GM12874 (cell line): ENCODE data around the gene PDIA2.

Experiments used
- CTCF ChIP-seq: IDR thresholded peaks from 2 replicates; pipeline ENCODE4 v1.5.1; 2011; ENCODE audit warnings: low read depth, mild to moderate bottlenecking, control low read depth, low read length, moderate library complexity; ENCODE audit not compliant: insufficient read depth

The PDIA2 gene

GRCh38 chr16:270381-271255, 12.3 kb upstream of the PDIA2 start:
- no peak for TF ChIP-seq CTCF

- no peak for TF ChIP-seq CTCF
These were observed 10.1 kb upstream of the PDIA2 start for GRCh38 chr16:272633-273546.

DNA sequence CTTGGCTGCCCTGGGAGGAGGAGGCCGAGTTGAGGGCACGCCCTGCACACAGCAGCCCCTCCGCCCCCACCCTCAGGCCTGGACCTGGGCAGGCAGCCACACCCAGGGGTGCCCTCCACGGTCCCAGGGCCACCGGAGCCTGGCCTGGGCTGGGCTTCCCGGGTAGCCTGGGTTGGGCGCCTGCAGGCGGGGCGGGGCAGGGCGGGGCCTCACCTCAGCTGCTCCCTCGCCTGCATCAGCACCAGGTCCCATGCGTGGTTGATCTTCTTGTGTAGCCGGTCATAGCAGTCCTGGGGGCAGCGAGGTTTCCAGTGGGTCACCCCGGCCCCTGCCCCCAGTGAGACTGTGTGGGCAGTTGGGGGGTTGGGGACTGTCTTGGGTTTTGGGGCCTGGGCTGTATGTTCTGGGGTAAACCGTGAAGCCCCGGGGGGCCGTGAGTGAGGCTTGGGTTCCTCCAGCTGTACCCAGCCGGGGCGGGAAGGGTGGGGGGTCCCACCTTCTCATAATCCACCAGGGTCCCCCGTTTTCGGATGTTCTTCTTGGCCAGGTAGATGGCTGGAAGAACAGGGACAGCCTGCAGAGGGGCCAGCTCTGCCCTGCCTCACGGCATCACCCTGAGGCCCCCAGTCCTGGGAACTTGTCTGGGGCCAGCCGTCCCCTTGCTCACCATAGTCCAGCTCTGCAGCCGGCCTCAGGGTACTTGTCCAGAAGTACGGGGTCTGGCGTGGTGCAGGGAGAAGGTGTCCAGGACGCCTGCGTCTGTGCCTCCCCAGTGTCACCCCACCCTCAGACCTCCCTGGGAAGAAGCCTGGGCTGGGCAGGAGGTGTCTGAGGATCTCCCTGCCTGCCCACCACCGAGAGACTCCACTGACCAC, 9.2 kb upstream of the PDIA2 start:
- TF ChIP-seq CTCF: no peak

- no peak for TF ChIP-seq CTCF
These were observed 7.8 kb upstream of the PDIA2 start for GRCh38 chr16:275041-275641.

GRCh38 chr16:275786-276232, 7.2 kb upstream of the PDIA2 start, which contains the start of gene RGS11:
Gene RGS11 (minus strand): TSS chr16:275944. CDS start chr16:275911, 33 bp downstream.
- no peak for TF ChIP-seq CTCF

GRCh38 chr16:276426-277077, 6.4 kb upstream of the PDIA2 start:
- TF ChIP-seq CTCF: no peak
